ENCODE data around the gene CCDC57. TPM values are rescaled to one million over a fixed set of nuclear protein-coding genes. Genes with fewer than 3 reads are reported as not detected.

The CCDC57 gene, protein sequence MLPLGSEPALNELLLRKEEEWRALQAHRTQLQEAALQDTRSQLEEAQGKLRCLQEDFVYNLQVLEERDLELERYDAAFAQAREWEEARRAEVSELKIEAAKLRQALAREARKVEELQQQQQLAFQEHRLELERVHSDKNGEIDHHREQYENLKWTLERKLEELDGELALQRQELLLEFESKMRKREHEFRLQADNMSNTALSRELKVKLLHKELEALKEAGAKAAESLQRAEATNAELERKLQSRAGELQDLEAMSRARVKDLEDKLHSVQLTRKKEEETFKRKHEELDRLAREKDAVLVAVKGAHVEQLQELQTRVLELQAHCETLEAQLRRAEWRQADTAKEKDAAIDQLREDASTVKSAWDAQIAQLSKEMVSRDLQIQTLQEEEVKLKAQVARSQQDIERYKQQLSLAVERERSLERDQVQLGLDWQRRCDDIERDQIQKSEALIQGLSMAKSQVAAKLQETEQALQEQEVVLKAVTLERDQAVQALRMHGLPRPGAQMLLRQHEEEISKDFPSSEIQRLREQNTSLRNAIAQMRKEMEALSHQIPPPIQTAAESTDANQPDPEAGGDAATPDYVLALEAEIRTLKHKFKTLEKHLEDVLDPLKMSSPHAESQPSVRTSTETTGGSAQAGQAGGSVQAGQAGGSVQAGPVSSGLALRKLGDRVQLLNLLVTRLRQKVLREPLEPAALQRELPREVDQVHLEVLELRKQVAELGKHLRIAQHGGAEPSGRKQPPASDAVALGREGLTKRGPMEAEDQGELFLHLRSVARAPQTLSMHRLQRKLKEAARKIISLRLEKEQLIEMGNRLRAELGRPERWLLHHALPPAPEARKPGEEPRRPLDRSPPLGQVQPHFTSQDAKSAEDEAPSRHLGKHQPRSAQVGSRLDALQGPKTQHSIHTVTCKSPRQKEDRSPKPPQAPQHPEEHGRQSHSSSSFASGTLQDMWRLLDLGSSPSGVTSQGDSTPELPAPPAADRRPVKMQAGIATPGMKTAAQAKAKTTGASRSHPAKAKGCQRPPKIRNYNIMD
- 22.1 to 34.3 TPM (median 30.0 TPM) in 5 replicates for total RNA-seq (2022; extraction: Qiagen RNA extraction)

DNA sequence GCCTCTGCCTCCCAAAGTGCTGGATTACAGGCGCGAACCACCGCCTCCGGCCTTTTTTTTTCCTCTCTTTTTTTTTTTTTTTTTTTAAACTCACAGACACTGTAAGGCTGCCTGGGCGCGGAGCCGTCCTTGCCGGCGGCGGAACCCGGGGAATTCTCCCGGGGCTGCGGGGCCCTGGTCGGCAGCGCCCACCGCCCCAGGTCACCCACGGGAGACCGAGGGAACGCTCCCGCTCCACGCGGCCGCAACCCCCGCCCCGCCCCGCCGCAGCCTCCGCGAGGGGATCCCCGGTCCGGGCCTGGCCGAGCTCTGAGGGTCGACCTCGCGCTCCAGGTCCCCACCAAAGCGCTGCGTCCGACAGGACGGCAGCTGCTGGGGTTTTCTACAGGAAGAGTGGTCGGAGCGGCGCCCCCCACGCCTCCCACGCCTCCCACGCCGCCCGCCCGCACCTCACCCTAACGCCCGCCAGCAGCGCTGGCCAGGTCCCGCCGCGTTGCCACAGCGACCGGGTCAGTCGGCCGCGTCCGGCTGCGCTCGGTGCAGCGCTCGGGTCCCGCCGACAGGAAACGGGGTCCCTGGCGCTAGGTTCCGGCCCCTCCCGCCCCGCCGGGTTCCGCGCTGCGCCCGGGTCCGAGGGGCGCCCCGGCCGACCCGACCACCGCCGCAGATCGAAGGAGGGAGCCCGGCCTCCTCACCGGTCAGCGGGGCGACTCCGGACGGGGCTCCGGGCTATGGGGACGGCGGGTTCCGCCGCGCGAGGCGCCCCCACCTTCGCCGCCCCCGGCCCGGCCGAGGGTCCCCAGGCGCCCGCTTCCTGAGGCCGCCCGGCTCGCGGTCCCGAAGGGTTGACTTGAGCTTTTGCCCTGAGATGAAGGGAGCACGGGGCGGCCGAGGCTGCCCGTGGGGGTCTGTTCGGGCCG is at the start of gene CCDC57:
Gene CCDC57 (minus strand): TSS at position 512 of the 920 bp plus-strand sequence. CDS start 10,898 bp downstream, outside the sequence.

DNA sequence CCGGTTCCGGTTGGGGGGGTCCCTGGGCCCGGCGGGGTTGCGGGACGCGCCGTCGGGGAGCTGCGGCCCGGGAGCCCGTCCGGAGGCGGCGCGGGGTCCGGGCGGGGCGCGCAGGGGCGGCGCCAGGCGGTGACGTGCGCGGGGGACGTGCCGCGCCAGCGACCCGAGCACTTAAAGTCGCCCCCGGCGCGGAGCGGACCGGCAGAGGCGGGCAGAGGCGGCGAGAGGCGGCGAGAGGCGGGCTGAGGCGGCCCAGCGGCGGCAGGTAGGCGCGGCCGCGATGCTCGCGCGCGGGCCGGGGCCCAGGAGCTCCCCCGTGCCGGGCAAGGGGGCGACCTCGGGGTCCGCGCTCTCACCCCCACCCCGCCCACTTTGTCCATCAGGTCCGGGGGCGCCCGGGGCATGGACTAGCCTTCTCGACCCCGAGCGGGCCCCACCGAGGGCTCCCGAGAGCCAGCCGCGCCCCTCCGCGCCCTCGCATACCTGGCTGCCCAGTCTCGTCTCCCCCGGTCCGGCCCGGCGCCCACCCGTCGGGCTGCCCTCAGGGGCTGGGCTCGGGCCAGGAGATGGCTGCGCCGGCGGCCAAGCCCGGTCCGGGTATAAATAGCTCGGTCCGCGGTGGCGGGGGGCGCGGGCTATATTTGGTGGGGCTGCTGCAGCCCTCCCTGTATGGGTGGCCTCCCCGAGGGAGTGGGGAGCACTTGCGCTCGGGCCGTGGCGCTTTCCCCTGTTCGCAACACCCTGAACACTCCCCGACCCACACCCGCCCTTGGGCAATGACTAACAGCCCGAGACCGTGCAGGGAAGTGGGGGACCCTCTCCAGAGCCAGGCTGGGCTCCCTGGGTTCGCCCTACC is 16.4 kb upstream of the CCDC57 start, which contains the start of gene SLC16A3:
Gene SLC16A3 (plus strand): TSS at position 201 of the 856 bp plus-strand sequence. CDS start 6,967 bp downstream, outside the sequence.

DNA sequence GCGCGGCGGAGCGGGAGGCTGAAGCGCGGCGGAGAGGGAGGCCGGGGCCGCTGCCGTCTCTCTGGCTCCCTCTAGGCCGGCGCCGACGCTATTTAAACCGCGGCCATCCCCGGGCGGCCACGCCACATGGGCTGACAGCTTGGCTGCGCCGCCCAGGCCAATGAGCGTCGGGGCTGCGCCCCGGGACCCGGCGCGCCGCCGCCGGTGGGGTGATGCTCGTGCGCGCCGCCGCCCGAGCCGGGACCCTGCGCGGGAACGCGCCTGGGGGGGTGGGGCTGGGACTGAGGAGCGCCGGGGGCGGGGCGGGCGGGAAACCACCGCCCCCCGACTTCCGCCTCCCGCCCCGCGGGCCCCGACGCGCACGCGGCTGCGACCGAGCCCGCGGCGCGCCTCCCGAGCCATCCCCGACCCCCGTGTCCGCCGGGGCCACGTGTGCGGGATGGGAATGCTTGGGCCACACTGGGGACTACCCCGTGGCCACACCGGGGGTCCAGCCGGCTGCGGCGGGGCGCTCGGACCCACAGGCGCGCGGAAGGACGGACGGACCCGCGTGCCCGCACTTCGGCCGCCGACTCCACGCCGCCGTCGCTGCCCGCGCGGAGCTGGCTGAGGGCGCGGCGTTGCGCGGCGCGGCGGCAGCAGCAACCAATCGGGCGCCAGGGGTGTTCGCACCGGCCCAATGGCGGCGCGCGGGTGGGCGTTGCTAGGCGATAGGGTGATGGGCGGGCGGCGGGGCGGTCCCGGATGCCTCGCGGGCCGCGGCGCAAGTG is 114.3 kb downstream of the CCDC57 start, which contains the start of gene FASN:
Gene FASN (minus strand): TSS at position 68 of the 770 bp plus-strand sequence. CDS start 1,791 bp downstream, outside the sequence.

DNA sequence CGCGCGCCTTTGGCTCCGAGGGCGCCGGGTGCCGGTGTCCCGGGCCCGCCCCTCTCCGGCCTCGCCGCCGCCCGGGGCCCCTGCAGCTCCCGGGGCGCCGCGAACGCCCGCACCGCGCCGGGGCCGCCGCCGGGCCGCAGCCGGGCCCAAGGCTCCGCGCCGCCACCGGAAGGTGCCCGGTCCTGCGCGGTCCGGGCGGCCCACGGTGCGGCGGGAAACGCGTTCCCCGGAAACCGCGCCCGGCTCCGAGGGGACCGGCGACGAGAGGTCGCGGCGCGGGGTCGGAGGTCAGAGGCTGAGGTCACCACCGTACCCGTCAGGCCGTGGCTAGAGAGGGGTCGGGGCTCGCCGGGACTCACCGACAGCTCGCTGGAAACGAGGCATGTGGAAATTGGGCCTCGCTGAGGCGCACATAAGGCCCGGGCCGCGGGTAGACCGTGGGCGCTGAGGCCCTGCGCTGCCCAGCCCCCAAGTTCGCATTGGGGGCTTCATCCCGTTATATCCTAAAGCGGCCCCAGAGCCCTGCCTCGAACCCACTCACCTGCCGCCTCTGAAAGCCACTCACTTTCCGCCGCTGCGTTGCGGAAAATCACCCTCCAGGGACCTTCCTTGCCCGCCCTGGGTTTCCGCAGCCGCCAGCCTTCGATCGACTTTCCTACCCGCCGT is 146.9 kb downstream of the CCDC57 start, which contains the start of gene DUS1L:
Gene DUS1L (minus strand): TSS at position 167 of the 666 bp plus-strand sequence. CDS start 745 bp downstream, outside the sequence.

DNA sequence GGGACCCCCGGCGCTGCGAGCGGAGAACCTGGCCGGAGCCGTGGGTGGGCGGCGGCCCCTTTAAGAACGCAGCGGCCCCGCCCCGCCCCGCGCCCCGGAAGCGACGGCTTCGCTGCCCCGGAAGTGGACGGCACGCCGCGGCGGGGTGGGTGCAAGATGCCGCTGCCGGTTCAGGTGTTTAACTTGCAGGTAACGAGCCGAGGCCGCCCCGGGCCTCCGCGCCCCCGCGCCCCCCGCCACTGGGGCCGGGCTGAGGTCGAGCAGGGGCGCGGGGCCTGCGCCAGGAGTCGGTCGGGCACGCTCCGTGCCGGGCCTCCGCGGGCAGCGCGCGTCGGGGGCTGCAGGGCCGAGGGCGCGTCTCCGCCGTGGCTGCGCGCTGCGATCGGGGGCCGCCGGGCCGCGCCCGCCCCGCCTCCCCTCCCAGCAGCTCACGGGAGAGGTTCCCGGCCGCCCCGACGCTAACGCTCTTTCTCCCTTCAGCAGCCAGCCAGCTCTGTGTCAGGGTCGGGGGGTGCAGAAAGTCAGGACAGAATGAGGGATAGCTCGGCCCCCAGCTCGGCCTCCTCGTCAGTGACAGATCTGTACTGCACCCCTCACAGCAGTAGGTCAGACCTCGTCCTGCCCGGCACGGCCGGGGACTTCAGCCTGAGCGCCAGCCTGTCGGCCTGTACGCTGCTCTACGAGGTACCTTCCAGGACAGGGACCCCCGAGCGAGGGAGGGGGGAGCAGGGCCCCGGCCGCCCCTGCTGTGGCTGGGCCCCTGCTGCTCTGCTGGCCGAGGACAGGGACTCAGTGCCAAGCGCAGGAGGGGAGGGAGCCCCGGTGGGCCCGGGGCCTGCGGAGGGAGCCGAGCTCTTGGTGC is 160.6 kb downstream of the CCDC57 start, which contains the start of the genes GPS1 and RFNG:
Gene GPS1 (plus strand): TSS at position 123 of the 862 bp plus-strand sequence. CDS start 34 bp downstream, at position 157.
Gene RFNG (minus strand): TSS at position 36 of the 862 bp plus-strand sequence. CDS start 45 bp downstream, outside the sequence.

Other genes with a start within 250 kb of the CCDC57 start
- gene ASPSCR1, start 235.2 kb downstream of the CCDC57 start, total RNA-seq (2022; extraction: Qiagen RNA extraction) = 20.1 to 31.0 TPM (median 25.7 TPM) in 5 replicates
- gene CENPX, start 190.0 kb downstream of the CCDC57 start, total RNA-seq (2022; extraction: Qiagen RNA extraction) = 143 to 203 TPM (median 188 TPM) in 5 replicates
- gene LRRC45, start 189.5 kb downstream of the CCDC57 start, total RNA-seq (2022; extraction: Qiagen RNA extraction) = 8.3 to 17.5 TPM (median 13.6 TPM) in 5 replicates
- 27.4 to 40.9 TPM (median 39.9 TPM) in 5 replicates for gene RAC3, start 181.2 kb downstream of the CCDC57 start, total RNA-seq (2022; extraction: Qiagen RNA extraction)
- gene DCXR, start 175.1 kb downstream of the CCDC57 start, total RNA-seq (2022; extraction: Qiagen RNA extraction) = 69.5 to 106 TPM (median 103 TPM) in 5 replicates
- 16.0 to 26.0 TPM (median 24.2 TPM) in 5 replicates for gene RFNG, start 161.0 kb downstream of the CCDC57 start, total RNA-seq (2022; extraction: Qiagen RNA extraction)
- 108 to 149 TPM (median 136 TPM) in 5 replicates for gene GPS1, start 160.9 kb downstream of the CCDC57 start, total RNA-seq (2022; extraction: Qiagen RNA extraction)
- 84.5 to 154 TPM (median 134 TPM) in 5 replicates for gene DUS1L, start 147.0 kb downstream of the CCDC57 start, total RNA-seq (2022; extraction: Qiagen RNA extraction)
- gene FASN, start 114.6 kb downstream of the CCDC57 start, total RNA-seq (2022; extraction: Qiagen RNA extraction) = 106 to 149 TPM (median 139 TPM) in 5 replicates
- 114 to 157 TPM (median 151 TPM) in 5 replicates for gene SLC16A3, start 16.2 kb upstream of the CCDC57 start, total RNA-seq (2022; extraction: Qiagen RNA extraction)
- gene CSNK1D, start 60.9 kb upstream of the CCDC57 start, total RNA-seq (2022; extraction: Qiagen RNA extraction) = 191 to 231 TPM (median 228 TPM) in 5 replicates
- gene CD7, start 104.8 kb upstream of the CCDC57 start, total RNA-seq (2022; extraction: Qiagen RNA extraction) = 0.07 to 0.12 TPM in 2 of 5 replicates, not detected in the others
- 1.3 to 2.5 TPM (median 2.0 TPM) in 5 replicates for gene SECTM1, start 120.9 kb upstream of the CCDC57 start, total RNA-seq (2022; extraction: Qiagen RNA extraction)
- 0.26 to 0.51 TPM (median 0.39 TPM) in 5 replicates for gene TEX19, start 146.4 kb upstream of the CCDC57 start, total RNA-seq (2022; extraction: Qiagen RNA extraction)
- gene UTS2R, start 158.9 kb upstream of the CCDC57 start, total RNA-seq (2022; extraction: Qiagen RNA extraction) = not detected in 5 replicates
- 9.5 to 14.5 TPM (median 13.3 TPM) in 5 replicates for gene HEXD, start 205.5 kb upstream of the CCDC57 start, total RNA-seq (2022; extraction: Qiagen RNA extraction)
- gene OGFOD3, start 205.7 kb upstream of the CCDC57 start, total RNA-seq (2022; extraction: Qiagen RNA extraction) = 17.0 to 26.6 TPM (median 23.8 TPM) in 5 replicates
- 48.8 to 62.6 TPM (median 58.5 TPM) in 5 replicates for gene CYBC1, start 237.9 kb upstream of the CCDC57 start, total RNA-seq (2022; extraction: Qiagen RNA extraction)
- 46.9 to 60.5 TPM (median 55.4 TPM) in 5 replicates for gene NARF, start 245.9 kb upstream of the CCDC57 start, total RNA-seq (2022; extraction: Qiagen RNA extraction)